Measurements from ENCODE around the gene ARID5B. TPM values are rescaled to one million over a fixed set of nuclear protein-coding genes. Genes with fewer than 3 reads are reported as not detected.

ARID5B gene
- total and polyA plus RNA-seq, 2 of the 4 experiments (the other 2 are of a cell fraction) = 41.0 to 125 TPM

DNA sequence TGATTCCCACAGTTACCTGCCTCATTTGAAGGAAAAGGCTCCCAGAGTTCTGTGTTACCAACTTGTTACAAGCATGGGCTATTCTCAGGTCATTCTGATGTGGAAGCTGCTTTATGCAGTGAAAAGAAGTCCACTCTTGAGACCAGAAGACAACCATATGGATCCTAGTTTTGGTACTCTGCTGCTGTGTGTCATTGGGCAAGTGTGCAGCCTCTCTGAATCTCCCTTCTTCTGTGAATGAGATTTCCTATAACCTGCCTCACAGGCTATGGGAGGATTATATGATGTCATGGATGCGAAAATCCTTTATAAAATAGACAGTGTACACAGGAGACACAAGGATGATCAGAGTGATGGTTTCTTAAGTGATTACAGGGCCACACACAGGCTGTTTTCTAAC, 166.1 kb downstream of the ARID5B start:
- peak overlapping the region; percentile 44 for H2BK5ac ChIP-seq (ENCODE audit: low read depth, low read length, poor library complexity, severe bottlenecking)
- H2BK20ac ChIP-seq (ENCODE audit: low read depth, low read length) = no peak overlapping the region
- dilution Hi-C loops (cut with HindIII; ENCODE audit: low sequenced_read_pairs, unreplicated experiment) = no loop called here
- BruUV-seq (replicated peaks) = no TSS peak
- H3K27me3 ChIP-seq (ENCODE audit: control insufficient read depth, insufficient read depth, low read length) = no peaks in the 10 kb centered on the region
- peaks cover 23 to 69% of the 10 kb centered on the region in 2 experiments for H3K79me1 ChIP-seq (ENCODE audit: low read depth in 1 of 2, low read length in 2 of 2)
- no peak overlapping the region for H2AK9ac ChIP-seq (replicated peaks; ENCODE audit: low read depth, low read length, poor library complexity)
- no peak overlapping the region for H2AK5ac ChIP-seq (ENCODE audit: low read depth, low read length)
- H3K4ac ChIP-seq (ENCODE audit: low read depth, low read length) = no peak overlapping the region
- H3K9me1 ChIP-seq (ENCODE audit: insufficient read depth, low read length) = peaks cover 11% of the 10 kb centered on the region; the same call in 1 of the 2 replicates
- peaks cover 65% of the 10 kb centered on the region for H4K20me1 ChIP-seq (ENCODE audit: insufficient read depth, low read length)
- H3K4me2 ChIP-seq (ENCODE audit: low read depth, low read length) = peak overlapping the region; percentile 13; the same call in 1 of the 2 replicates
- H3K27ac ChIP-seq (ENCODE audit: insufficient read depth, low read length) = peak overlapping the region; percentile 58; the same call in 1 of the 2 replicates
- ChIA-PET POLR2A (ENCODE audit: unreplicated experiment) (no interaction called here), CTCF (no interaction called here)
- TF ChIP-seq ELK1 (IDR thresholded peaks at IDR 0.05; ENCODE audit: borderline replicate concordance, low read depth, low read length) (no peak), NFE2L2 (IDR thresholded peaks at IDR 0.05; ENCODE audit: low read depth, low read length) (no peak), CHD1 (IDR thresholded peaks at IDR 0.05; ENCODE audit: low read depth, low read length) (no peak), MXI1 (IDR thresholded peaks at IDR 0.05; ENCODE audit: borderline replicate concordance, low read depth, low read length) (no peak), FOS (IDR thresholded peaks at IDR 0.05; ENCODE audit: low read depth, low read length) (no peak), POLR2A (IDR thresholded peaks at IDR 0.05; ENCODE audit: low read depth, low read length) (no peak), RAD21 (IDR thresholded peaks at IDR 0.05; ENCODE audit: low read length) (no peak), MAFK (IDR thresholded peaks at IDR 0.05; ENCODE audit: low read depth, low read length) (no peak), USF2 (IDR thresholded peaks at IDR 0.05; ENCODE audit: low read depth, low read length) (no peak), BHLHE40 (IDR thresholded peaks at IDR 0.05; ENCODE audit: low read depth, low read length) (no peak), RFX5 (IDR thresholded peaks at IDR 0.05; ENCODE audit: low read depth, low read length) (no peak), RCOR1 (IDR thresholded peaks at IDR 0.05; ENCODE audit: insufficient replicate concordance, low read length) (no peak), CEBPB (IDR thresholded peaks at IDR 0.05; ENCODE audit: low read depth, low read length) (no peak), MAZ (IDR thresholded peaks at IDR 0.05; ENCODE audit: borderline replicate concordance, low read depth, low read length) (no peak), SMC3 (IDR thresholded peaks at IDR 0.05; ENCODE audit: low read depth, low read length) (no peak)
- TF ChIP-seq, protein P1, sequence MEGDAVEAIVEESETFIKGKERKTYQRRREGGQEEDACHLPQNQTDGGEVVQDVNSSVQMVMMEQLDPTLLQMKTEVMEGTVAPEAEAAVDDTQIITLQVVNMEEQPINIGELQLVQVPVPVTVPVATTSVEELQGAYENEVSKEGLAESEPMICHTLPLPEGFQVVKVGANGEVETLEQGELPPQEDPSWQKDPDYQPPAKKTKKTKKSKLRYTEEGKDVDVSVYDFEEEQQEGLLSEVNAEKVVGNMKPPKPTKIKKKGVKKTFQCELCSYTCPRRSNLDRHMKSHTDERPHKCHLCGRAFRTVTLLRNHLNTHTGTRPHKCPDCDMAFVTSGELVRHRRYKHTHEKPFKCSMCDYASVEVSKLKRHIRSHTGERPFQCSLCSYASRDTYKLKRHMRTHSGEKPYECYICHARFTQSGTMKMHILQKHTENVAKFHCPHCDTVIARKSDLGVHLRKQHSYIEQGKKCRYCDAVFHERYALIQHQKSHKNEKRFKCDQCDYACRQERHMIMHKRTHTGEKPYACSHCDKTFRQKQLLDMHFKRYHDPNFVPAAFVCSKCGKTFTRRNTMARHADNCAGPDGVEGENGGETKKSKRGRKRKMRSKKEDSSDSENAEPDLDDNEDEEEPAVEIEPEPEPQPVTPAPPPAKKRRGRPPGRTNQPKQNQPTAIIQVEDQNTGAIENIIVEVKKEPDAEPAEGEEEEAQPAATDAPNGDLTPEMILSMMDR (conservative IDR thresholded peaks at IDR 0.05; ENCODE audit: low read depth, low read length) = no peak
- peaks cover 20% of the 10 kb centered on the region for H3K4me1 ChIP-seq (ENCODE audit: control insufficient read depth, insufficient read depth, low read length)
- H2AFZ ChIP-seq (replicated peaks; ENCODE audit: low read length, poor library complexity) = no peak overlapping the region
- H3K18ac ChIP-seq (ENCODE audit: low read depth, low read length) = peak overlapping the region; percentile 16; the same call in 1 of the 2 replicates
- in situ Hi-C loops (cut with MboI; ENCODE audit: low sequenced_read_pairs) = no loop called here
- no peak overlapping the region for H3K56ac ChIP-seq (ENCODE audit: extremely low read depth, insufficient read depth, low read length)
- no peaks in the 10 kb centered on the region for H3K9me3 ChIP-seq (ENCODE audit: control insufficient read depth, insufficient read depth, low read length)
- no peak overlapping the region for H2BK120ac ChIP-seq (ENCODE audit: low read depth, low read length)
- ATAC-seq (ENCODE audit: low read depth) = no peak
- 0 out of 2 replicates have a peak overlapping the region, but pooled peaks have one; percentile 39 for H4K5ac ChIP-seq (ENCODE audit: low read depth, low read length)
- H3K36me3 ChIP-seq (ENCODE audit: control insufficient read depth, insufficient read depth, low read length) = peaks cover 81% of the 10 kb centered on the region
- H3K23ac ChIP-seq (ENCODE audit: low read depth, low read length) = 0 out of 2 replicates have a peak overlapping the region, but pooled peaks have one; percentile 13
- H3K14ac ChIP-seq (replicated peaks; ENCODE audit: low read depth, low read length) = no peak overlapping the region
- no peak overlapping the region for H4K91ac ChIP-seq (ENCODE audit: insufficient read depth, low read depth, low read length)
- no CpG with 5 or more reads among the region's 1 CpG for WGBS, 2 experiments (ENCODE audit: extremely low coverage in 2 of 2, insufficient read length in 1 of 2)
- DNase-seq = no peak
- H3K9ac ChIP-seq (ENCODE audit: low read depth, low read length) = no peak overlapping the region
- H4K8ac ChIP-seq (ENCODE audit: low read depth in 2 of 2, low read length in 2 of 2) = peak overlapping the region in 1 of 2 experiments; percentile 8; a peak in 1 of 4 replicates
- H3K4me3 ChIP-seq (ENCODE audit: insufficient read depth, low read depth, low read length) = no peak overlapping the region
- intact Hi-C loops (cut with micrococcal nuclease) = no loop called here
- no peak overlapping the region for H2BK15ac ChIP-seq (ENCODE audit: low read depth, low read length)
